Skin epidermis (tissue), 12 donors: Measurements from ENCODE around the gene ICAM2.

Experiments used
- H3K27ac ChIP-seq, 21 experiments: fragments of 200-600 bp; sonication (generic) in 11 of 21; one replicate each; pipeline ENCODE4 v1.5.0; 2020; ENCODE audit warnings: mild to moderate bottlenecking in 3 of 21, inconsistent platforms in 2 of 21, moderate library complexity in 2 of 21
- H3K4me3 ChIP-seq, 7 experiments: fragments of 200-600 bp; sonication (generic) in 2 of 7; one replicate each; pipeline ENCODE4 v1.5.0; 2020; ENCODE audit warnings: inconsistent platforms in 2 of 7, mild to moderate bottlenecking in 2 of 7, moderate library complexity in 1 of 7

The ICAM2 gene

DNA sequence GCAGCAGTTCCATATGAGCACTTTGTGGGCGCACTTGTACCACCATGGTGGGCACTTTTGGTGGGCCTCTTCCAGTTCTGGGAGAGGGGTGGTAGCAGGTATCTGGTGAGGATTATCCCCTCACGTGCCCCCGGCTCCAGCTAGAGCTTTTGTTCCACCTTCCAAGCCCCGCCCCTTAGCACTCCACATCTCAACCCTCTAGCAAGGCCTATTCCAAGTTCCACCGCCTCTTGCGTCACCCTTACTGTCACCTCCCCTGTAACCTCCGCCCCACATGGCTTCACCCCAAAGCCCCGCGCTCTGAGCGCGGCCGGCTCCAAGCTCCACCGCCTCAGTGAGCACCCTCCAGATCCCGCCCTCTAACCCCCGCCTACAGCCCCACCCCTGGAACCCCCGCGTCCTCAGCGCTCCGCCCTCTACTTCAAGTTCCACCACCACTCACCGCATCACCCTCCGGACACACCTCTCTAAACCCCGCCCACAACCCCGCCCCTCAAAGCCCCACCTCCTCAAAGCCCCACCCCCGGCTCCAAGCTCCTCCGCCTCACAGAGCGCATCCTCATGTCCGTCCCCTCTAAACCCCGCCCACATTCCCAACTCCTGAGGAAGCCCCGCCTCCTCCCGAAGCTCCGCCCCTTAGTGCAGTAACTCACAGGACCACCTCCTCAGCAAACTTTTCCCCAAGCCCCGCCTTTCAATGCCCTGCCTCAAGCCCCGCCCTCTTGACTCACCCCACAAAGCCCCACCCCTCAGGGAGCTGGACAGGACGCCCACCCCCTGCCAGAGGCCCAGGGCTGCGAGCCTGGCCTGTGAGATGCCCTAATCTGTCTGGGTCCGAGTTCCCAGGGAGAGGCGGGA is 58.8 kb downstream of the ICAM2 start:
- H3K27ac ChIP-seq, result no peak overlapping the region
- peak overlapping the region in 1 of 7 experiments; percentile 8 for H3K4me3 ChIP-seq

DNA sequence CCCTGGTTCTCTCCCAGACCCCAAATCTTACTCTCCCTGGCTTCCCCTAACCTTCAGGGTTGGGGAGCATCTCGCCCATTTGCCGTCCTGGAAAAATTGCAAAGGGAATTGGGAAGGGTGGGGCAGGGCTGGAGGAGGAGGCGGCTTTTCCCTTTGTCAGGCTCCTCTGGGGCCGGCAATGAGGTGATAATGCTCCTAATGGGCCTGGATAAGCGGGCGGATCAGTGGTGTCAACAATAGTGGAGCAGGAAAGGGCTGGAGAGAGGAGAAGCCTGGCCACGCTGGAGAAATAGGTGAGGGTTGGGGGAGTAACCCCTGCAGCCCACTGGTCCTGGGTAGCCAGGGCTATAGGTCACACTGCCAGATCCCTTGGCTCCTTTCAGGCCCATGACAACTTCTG is 60.0 kb downstream of the ICAM2 start:
- no peak overlapping the region for H3K4me3 ChIP-seq
- no peak overlapping the region for H3K27ac ChIP-seq

DNA sequence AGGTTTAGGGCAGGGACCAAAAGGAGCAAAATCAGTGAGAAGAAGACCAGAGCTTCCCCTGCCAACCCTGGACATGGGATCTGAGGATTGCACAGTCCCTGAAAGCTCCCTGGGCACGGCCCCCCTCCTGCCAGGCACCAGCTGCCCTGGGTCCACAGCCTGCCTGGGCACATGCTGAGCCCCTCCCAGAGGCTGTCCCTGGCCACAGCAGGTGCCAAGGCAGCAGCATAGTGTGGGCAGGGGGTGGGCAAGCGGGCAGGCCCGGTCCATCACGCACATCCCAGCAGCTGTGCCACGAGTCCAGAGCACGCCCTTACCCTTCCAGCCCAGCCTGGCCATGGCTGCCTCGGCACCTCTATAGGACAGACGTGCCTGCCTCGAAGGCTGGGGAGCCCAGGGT is 60.4 kb downstream of the ICAM2 start:
- H3K27ac ChIP-seq, result no peak overlapping the region
- H3K4me3 ChIP-seq, result no peak overlapping the region

DNA sequence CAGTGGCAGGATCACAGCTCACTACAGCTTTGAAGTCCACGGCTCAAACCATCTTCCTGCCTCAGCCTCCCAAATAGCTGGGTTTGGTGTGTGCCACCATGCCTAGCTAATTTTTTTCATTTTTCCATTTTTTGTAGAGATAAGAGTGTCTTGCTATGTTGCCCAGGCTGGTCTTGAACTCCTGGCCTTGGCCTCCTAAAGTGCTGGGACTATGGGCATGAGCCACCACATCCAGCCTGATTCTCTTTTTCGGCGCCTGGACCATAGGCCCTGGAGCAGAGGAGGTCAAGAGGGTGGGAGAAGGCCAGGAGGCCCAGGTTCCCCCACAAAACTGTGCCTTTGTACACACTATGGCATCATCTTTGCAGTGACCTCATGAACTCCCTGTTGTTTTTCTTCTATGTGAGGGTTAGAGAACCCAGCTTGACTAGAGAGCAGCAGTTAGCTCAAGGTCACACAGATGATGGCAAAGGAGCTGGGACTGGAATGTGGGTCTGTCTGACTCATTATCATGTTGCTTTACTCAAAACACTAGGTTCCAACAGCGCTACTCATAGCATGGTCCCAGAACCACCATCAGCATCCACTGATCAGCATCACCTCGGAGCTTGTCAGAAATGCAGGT is 64.0 kb downstream of the ICAM2 start:
- no peak overlapping the region for H3K4me3 ChIP-seq
- H3K27ac ChIP-seq, result no peak overlapping the region

DNA sequence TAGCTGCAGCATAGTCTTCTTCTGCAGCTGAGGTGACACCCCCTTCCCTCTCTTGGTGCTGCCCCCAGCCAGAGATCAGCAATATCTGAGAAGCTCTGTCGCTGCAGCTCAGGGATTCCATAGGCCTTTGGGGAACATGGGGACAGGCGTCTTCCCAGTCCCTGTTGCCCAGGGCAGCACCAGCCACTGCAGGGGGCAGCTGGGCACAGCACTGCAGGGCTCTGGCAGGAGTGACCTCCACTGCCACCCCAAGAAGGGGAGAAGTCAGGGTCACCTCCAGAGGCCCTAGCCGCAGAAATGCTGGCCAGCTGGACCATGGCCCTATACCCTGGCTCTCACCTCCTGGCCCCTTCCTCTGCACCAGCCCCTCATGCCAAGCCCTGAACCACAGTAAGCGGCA is 64.6 kb downstream of the ICAM2 start:
- H3K4me3 ChIP-seq, result no peak overlapping the region
- no peak overlapping the region for H3K27ac ChIP-seq

DNA sequence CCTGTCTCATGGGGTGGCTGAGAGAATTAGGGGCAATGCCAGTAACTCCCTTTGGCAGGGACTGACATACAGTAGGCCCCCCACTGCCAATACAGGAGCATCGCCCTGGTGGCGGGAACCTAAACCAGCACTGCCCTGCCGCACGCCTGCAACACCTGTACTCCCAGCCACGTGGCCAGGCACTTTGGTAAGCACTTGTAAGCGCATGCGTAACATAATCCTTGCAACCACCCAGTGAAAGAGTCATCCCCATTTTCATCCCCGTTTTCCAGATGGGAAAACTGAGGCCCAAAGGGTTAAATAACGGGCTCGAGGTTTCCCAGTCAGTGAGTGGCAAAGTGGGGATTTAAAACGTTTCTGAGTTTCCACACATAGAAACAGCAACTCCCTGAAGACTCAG is 65.2 kb downstream of the ICAM2 start:
- H3K4me3 ChIP-seq, result no peak overlapping the region
- no peak overlapping the region for H3K27ac ChIP-seq

DNA sequence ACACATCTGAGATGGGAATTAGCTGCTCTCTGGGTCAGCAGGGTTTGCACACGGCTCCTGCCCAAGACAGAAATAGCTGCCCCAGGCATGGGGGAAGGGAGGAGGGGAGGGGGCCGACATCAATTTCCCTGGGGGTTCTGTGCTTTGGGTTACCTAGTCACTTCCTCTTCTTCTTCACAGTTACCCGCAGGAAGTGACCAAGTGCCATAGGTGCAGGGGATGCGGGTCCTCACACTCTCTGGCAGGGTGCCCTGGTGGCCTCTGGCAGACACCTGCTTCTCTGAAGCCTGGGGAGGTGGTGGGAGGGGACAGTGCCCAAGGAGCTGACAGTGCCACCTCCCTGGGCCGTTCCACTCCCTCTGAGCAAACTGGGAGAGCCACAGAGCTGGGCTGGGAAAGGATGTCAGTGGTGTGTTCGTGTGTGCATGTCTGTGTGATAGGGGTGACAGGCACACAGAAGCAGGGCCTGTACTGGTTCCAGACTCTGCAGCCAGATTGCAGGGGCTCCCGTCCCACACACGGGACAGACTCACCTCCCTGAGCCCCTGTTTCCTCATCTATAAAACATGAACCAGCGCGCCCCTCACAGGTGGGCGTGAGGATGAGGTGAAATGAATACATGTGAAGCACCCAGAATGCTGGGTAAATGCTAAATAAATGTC is 65.9 kb downstream of the ICAM2 start:
- Histone ChIP-seq H3K4me3 (no peak overlapping the region), H3K27ac (no peak overlapping the region)
